Central memory CD4-positive, alpha-beta T cell (primary cell): Measurements from ENCODE around the gene ASPG.

Experiments used
- DNase-seq: peaks from one replicate; pipeline ENCODE4 v3.0.0; 2022
- total RNA-seq, 3 experiments: gene quantifications; one replicate each; lab custom pipeline; 2026; lab: John Stamatoyannopoulos, UW

The ASPG gene
- total RNA-seq: 0 to 0.07 (median 0.05) reads per million in 3 experiments

DNA sequence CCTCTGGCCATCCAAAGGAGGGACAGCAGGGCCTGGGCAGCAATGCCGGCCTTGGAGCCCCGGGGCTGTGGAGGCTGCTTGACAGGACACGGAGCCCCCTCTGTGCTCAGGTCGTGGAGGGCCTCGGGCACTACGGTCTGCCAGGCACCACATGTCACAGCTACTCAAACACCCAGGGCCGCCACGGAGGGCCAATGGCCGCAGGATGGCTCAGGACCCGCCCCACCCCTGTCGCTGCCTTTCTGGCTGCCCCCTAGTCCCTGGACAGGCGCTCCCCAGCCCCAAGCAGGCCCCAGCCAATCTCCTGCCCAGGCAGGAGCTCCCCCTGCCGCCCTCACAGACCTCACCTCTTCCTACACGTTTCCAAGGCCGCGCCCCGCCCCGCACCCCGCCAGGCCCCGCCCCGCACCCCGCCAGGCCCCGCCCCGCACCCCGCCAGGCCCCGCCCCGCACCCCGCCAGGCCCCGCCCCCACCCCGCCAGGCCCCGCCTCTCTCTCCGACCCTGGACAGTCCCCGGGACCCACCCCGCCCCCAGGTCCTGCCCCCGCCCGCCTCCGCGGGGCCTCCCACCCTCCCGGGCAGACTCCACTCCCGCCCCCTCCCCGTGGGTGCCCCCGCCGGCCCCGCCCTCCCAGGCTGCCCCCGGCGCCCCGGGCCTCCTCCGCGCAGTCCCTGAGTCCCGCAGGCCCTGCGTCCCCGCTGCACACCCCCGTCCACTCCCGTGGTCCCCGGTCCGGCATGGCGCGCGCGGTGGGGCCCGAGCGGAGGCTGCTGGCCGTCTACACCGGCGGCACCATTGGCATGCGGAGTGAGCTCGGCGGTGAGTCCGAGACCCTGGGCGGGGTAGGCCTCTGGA lies at the start of gene ASPG:
Gene ASPG, plus strand, starts transcription at position 669 of the 857 bp plus-strand sequence. Its CDS starts 71 bp downstream, at position 740.
- DNase-seq: no peak

GRCh38 chr14:104036212-104036611 lies 49.3 kb upstream of the ASPG start:
- DNase-seq: no peak

GRCh38 chr14:104037074-104037473 lies 48.4 kb upstream of the ASPG start:
- DNase-seq: no peak

DNA sequence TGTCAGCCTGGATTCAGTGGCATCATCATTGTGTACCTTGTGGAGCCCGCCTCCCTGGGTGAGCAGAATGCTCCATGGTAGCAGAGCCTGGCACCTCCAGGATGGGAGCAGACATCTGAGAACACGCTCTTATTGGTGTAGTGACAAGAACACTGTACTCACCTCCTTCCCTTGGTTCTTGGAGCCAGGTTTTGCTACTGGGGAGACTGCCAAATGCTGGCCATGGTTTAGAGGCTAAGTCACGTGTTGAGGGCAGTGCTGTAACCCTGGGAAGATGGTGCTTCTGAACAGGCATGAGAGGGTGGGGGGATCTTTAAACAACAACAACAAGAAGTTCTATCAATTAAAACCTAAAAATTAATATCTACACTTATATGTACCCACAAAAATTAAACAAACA lies 47.6 kb upstream of the ASPG start:
- no peak for DNase-seq

GRCh38 chr14:104039214-104039613 lies 46.3 kb upstream of the ASPG start:
- DNase-seq: no peak

- no peak for DNase-seq
These were observed 45.0 kb upstream of the ASPG start for GRCh38 chr14:104040539-104040938.

- DNase-seq: no peak
These were observed 43.9 kb upstream of the ASPG start for GRCh38 chr14:104041430-104042104.

- DNase-seq: no peak
These were observed 41.5 kb upstream of the ASPG start for GRCh38 chr14:104044016-104044415.

DNA sequence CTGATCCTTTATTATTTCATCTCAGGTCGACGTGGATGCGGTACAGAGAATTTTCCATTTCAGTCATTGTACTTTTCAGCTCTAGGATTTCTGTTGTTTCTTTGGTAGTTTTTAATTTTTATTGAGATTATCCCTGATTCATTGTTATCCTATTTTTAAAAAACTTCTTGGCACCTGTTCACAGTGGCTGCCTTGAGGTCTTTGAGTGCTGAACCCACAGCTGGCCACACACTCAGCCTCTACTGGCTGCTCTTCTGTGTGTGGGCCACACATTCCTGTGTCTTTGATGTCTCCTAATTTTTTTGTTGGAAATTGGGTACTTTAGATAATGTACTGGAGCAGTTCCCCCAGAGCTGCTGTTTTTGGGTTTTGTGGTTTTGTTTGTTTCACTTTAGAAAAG lies 37.7 kb upstream of the ASPG start:
- no peak for DNase-seq

- no peak for DNase-seq
These were observed 36.6 kb upstream of the ASPG start for GRCh38 chr14:104048758-104049507.

- no peak for DNase-seq
These were observed 35.8 kb upstream of the ASPG start for GRCh38 chr14:104049576-104050240.

DNA sequence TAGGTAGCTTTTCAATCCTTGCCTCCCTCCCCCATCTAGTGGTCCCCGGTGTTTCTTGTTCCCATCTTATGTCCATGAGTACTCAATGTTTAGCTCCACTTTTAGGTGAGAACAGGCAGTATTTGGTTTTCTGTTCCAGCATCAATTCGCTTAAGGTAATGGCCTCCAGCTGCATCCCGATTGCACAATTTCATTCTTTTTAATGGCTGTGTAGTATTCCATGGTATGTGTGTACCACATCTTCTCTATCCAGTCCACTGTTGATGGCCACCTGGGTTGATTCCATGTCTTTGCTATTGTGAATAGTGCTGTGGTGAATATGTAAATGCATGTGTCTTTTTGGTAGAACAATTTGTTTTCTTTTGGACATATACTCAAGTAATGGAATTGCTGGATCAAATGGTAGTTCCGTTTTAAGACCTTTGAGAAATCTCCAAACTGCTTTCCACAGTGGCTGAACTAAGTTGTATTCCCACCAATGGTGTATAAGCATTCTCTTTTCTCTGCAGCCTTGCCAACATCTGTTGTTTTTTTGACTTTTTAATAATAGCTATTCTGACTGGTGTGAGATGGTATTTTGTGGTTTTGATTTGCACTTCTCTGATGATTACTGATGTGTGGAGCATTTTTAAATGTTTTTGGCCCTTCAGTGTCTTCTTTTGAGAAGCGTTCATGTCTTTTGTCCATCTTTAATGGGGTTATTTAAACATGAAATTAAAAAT lies 34.2 kb upstream of the ASPG start:
- DNase-seq: no peak

DNA sequence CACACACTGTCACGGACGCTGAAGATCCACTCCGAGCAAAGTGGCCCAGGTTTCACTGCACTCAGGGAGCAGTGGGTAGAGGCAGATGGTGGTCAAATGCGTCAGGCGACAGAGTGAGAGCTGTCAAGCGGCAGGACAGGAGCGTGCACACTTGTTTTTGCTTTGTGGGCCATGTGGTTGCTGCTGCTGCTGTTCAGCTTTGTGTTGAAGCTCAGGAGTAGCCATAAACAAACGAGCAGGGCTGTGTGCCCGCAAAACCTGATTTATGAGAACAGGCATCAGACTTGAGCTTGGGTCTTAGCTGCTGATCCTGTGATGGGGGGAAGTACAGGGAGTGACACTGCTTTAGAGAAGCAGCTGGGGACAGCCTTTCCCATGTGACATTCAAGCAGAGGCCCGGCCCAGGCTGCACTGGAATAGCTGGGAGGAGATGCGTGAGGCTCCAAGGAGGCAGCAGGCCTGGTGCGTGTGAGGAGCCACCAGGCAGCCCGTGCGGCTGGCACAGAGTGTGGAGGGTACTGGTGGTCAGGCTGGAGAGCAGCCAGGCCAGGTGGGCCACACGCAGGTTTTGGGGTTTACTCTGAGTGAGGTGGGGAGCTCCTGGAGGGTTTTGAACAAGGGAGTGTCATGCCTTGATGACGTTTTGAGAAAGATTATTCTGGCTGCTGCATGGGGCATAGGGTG lies 31.1 kb upstream of the ASPG start:
- no peak for DNase-seq

DNA sequence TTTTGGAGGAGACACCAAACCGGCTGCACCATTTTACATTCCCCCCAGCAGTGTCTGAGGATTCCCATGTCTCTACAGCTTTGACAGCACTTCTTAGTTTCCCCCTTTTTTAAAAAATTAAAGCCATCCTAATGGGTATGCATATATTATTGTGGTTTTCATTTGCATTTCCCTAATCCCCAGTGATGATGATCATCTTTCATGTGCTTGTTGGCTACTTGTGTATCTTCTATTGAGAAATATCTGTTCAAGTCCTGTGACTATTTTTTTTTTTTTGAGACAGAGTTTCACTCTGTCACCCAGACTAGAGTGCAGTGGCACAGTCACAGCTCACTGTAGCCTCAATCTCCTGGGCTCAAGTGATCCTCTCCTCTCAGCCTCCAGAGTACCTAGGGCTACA lies 23.2 kb upstream of the ASPG start:
- no peak for DNase-seq

DNA sequence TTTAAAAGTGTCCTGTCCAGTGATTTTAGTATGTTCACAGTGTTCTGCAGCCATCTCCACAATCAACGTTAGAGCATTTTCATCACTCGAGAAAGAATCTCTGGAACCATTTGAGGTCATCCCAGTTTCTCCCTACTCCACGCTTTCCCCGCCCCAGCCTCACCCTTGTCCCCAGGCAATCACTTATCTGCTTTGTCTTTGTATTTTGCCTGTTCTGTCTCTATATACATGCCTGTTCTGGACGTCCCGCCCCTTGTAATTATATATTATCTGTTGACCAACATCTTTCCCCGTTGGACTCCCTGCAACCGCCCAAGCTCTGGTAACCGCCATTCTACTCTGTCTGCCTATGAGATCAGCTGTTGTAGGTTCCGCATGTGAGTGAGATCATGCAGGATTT lies 21.5 kb upstream of the ASPG start:
- DNase-seq: no peak

GRCh38 chr14:104066279-104066678 lies 19.2 kb upstream of the ASPG start:
- no peak for DNase-seq

- no peak for DNase-seq
These were observed 18.7 kb upstream of the ASPG start for GRCh38 chr14:104066719-104067295.

- DNase-seq: no peak
These were observed 16.0 kb upstream of the ASPG start for GRCh38 chr14:104069541-104069940.

- no peak for DNase-seq
These were observed 12.9 kb upstream of the ASPG start for GRCh38 chr14:104072586-104072985.

DNA sequence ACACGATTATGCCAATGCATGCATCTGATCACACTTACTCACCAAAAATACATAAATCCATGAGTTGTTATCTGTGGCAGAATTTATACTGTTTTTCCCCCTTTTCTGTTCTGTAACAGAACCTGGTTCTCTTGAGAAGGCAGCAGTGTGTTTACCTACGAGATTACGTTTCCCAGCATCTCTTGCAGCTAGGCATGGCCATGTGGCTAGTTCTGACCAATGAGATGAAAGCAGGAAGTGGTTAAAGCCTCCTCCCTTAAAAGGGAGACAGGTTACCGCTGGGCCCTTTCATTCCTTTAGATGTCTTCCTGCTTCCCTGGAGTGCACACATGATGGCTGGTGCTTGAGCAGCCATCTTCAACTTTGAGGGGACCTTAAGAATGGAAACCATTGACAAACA lies 11.7 kb upstream of the ASPG start:
- no peak for DNase-seq

DNA sequence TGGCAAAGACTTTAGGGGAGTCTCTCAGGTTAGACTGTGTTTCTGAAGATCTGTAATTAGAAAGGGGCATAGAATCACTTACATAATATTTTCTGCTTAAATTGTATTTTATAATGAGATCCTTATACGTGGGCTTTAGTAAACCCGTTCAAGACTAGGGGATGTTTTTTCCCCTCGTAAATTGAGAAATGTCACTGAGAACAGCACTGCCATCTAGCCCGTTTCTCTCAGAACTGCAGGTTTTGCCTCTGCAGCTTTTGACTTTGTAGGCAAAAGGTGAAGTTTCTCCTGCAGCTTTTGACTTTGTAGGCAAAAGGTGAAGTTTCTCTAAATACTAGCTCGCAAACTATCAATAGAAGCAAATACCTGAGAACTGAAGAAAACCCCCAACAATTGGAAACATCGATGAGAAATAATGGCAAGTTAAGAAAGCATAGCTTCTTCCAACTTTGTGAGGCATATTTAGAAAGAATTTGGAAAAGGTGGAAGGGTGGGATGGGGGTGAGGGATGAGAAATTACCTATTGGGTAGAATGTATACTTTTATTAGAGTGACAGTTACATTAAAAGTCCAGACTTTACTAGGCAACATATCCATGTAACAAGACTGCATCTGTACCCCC lies 9.9 kb upstream of the ASPG start:
- no peak for DNase-seq
